RCC 7860 (cell line): ENCODE results near the gene ATE1.

ENCODE experiments used
- DNase-seq: peaks from one replicate; pipeline ENCODE4 v3.0.0-alpha.2; 2015; ENCODE audit warnings: low spot score
- FAIRE-seq: peaks from 2 replicates; lab custom pipeline; 2012; peaks lifted over from hg19 to GRCh38; lab: Jason Lieb, UNC

The ATE1 gene

DNA sequence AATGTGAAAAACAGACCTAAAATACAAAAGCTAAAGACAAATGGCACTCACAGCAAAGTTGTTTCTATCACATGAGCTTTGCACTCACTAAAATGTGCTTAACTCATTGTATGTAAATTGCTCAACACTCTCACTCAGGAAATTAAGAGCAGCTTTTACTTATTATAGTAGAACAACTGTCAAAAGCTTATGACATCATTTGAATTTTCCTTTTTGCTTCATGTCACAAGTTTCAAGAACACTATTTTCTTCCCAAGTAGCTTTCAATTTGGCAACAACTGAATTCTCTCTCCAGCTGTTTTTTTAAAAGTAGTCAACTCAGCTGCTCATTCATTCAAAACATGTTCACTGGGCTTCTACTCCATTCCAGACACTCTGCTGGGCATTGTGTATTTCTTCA lies 46.9 kb downstream of the ATE1 start:
- FAIRE-seq = no peak
- no peak for DNase-seq

DNA sequence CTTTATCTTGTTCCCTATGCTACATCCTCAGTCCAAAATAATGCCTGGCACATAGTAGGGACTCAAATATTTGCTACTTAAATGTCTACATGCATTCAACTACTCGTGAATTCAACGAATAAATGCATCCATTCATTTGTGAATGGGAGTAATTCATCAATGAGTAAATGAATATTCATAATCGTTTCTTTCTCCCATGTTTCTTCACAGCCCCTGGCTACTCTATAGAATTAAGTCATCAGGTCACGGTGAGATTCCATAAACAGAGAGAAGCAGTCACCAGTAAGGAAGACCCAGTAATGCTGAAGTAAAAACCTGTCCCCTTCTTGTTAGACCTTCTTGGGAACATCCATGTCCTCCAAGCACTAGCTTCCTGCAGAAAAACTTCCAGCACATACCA lies 48.4 kb downstream of the ATE1 start:
- DNase-seq (no peak), FAIRE-seq (no peak)

GRCh38 chr10:121873236-121873635 lies 54.6 kb downstream of the ATE1 start:
- DNase-seq = no peak
- no peak for FAIRE-seq

DNA sequence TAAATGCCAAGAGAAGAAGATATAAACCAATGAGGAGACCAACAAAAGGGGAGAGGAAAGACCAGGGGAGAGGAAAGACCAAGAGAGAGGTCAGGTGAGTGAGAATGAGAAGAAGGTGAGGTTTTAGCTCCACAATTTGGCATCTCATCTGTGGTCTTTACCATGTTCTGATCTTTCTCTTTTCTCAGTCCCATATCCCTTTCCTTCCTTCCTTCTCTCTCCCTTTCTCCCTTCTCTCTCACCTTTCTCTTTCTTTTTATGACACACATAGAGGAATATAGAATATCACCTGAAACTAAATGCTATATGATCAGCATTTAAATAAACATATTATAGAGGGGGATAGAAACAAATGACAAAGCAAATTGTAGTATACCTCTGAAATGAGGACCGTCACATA lies 57.4 kb downstream of the ATE1 start:
- DNase-seq (no peak), FAIRE-seq (no peak)

GRCh38 chr10:121865554-121865953 lies 62.3 kb downstream of the ATE1 start:
- DNase-seq (no peak), FAIRE-seq (no peak)

DNA sequence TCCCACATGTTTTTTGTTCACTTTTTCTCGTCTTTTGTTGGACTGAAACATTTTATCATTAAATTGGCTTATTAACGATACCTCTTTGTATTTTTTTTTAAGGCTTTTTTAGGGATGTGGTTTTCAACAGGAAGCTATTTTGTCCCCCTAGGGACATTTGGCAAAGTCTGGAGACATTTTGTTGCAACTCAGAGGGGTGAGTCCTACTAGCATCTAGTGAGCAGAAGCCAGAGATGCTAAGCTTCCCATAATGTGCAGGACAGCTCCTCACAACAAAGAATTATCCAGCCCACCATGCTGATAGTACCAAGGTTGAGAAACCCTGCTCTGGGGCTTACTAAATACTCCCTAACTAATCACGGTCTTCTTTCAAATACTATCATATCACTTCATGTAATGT lies 63.2 kb downstream of the ATE1 start:
- DNase-seq = no peak
- no peak for FAIRE-seq

DNA sequence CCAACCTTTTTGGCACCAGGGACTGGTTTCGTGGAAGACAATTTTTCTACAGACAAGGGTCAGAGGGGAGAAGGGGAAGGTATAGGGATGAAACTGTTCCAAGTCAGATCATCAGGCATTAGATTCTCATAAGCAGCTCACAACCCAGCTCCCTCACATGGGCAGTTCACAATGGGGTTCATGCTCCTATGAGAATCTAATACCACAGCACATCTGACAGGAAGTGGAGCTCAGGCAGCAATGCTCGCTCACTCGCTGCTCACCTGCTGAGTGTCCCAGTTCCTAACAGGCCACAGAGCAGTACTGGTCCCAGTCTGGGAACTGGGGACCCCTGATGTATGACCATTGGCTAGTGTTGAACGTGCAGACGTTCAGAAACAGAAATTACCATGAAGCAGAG lies 63.7 kb downstream of the ATE1 start:
- FAIRE-seq = no peak
- DNase-seq = no peak

DNA sequence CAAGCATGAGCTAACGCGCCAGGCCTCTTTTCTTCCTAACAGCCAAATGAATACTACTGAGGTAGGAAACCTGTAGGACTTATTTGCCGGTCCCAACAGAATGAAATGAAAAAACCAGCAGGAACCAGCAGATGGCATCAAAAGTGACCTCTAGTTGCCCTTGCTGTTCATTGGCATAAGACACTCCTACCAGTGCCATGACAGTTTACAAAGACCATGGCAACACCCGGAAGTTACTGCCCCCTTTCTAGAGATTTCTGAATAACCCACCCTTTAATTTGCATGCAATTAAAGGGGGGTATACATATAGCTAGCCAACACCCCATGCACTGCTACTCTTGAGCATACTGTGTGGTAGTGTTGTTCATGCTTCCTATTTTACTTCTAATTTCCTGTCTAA lies 65.2 kb downstream of the ATE1 start:
- DNase-seq = no peak
- no peak for FAIRE-seq

DNA sequence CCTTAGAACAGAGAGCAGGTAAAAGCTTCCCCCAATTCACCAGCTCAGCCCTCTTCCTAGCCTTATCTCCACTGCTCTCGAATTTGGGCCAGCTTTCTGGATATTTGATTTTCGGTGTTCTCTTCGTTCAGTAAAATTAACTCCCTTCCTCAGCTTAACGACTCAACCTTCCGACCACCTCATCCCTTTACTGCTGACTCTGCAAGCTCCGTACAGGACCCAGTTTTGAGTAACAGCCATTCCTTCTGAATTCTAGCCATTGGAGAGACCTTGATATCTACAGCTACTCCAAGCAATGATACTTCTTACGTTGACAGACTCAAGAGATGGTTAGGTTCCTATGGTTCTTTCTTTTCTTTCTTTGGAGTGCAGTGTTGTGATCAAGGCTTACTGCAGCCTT lies 65.8 kb downstream of the ATE1 start:
- DNase-seq (no peak), FAIRE-seq (no peak)

DNA sequence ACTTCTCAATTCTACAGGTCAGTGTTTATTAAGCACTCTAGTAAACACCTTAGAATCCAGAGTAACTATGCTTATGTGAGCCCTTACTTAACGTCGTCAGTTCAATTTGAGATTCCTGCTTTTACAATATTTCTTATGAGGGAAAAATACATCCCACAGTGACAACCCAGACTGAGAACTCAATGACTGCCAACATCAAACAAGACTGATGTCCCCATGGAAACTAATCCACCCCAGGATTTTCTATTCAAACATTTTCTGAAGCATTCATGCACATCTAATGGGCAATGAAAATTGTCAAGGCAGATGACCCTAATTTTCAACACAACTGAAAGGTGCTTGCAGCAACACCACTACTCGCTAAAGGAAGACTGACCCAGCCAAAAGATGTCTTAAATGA lies 67.0 kb downstream of the ATE1 start:
- FAIRE-seq = no peak
- no peak for DNase-seq

DNA sequence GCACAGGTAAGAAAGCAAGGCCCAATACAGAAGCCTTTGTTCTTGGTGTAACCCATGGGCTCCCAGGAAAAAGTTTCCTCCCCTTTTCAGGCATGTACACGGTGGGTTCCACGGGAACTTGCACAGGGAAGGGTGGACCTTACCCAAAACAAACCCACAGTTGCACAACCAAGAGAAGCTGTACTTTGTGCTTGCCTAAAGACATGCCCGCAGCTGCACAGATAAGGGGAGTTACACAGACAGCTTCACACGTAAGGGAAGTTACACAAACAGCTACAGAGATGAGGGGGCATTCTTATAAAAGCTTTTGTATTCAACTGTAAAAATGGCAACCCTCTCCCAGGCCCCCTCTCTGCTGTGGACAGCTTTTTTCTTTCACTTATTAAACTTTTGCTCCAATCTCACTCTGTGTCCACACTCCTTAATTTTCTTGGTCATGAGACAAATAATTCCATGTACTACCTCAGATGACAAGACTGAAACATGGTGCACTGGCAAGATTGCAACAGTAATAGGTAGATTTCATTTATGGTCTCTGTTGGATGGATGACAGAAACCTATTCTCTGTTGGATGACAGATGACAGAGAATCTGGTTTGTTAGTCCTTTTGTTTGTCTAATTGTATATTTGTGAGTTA lies 72.9 kb downstream of the ATE1 start:
- FAIRE-seq (no peak), DNase-seq (no peak)

DNA sequence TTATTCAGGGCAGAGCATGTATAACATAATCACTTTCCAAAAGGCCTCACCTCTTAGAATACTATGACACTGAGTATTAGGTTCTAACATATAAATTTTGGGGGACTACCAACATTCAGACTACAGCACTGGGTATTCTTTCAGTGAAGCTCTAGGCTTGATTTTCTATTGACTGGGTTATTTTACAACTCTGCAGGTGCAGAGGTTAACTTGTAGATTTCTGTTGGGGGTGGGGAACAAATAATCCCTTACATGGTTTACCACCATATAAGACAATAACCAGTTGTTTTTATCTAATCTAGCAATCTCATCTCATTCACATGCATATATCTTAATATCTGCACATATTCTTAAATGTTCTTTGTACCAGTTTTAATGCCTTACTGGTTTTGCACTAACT lies 73.9 kb downstream of the ATE1 start:
- FAIRE-seq = no peak

GRCh38 chr10:121851786-121852185 lies 76.0 kb downstream of the ATE1 start:
- DNase-seq = no peak
- FAIRE-seq = no peak

More for the DNA sequence above, 73.9 kb downstream of the ATE1 start:
- DNase-seq = no peak

GRCh38 chr10:121848082-121848481 lies 79.7 kb downstream of the ATE1 start:
- no peak for FAIRE-seq

GRCh38 chr10:121846555-121846954 lies 81.3 kb downstream of the ATE1 start:
- FAIRE-seq (no peak), DNase-seq (no peak)

More at GRCh38 chr10:121848082-121848481, 79.7 kb downstream of the ATE1 start:
- no peak for DNase-seq

DNA sequence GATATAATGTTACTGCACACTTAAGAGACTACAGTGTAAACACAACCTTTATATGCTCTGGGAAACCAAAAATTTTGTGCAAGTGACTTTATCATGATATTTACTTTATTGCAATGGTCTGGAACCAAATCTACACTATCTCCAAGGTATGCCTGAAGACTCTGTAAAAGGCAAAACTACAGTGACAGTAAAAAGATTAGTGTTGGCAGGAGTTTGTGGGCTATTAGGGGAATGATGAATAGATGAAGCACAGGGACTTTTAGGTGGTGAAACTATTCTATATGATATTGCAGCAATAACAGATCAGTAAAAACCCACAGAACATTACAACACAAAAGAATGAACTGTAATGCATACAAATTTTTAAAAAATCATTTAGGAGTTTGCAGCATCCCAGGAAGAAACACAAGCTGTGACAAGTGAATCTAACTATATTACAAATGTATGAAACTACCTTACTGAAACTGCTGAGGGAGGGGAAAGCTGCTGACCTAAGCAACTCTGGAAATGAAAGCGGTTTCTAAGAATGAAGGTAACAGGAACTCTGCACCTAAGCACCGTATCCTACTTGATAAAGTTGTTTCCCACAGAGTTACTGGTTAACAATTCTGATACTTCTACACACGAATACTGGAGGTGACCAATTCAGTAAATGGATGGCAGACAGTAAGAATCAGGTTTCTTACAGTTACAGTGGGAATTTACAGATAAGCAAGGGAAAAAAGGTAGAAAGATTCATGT lies 82.6 kb downstream of the ATE1 start:
- no peak for FAIRE-seq

DNA sequence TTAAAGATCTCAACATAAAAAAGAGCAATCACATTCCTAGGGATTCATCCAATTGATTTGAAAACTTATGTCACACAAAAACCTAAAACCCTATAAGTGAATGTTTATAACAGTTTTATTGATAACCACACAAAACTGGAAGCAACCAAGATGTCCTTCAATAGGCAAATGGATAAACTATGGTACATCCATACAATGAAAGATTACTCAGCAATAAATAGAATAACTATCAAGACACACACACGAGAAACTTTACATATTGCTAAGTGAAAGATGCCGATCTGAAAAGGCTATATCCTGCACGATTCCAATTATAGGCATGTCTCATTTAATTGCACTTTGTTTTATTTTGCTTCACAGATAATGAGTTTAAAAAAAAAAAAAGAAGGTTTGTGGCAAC lies 83.3 kb downstream of the ATE1 start:
- DNase-seq (no peak), FAIRE-seq (no peak)

More for the DNA sequence above, 82.6 kb downstream of the ATE1 start:
- no peak for DNase-seq

- DNase-seq (no peak), FAIRE-seq (no peak)
These were observed 84.5 kb downstream of the ATE1 start for GRCh38 chr10:121843379-121843778.

GRCh38 chr10:121841862-121842261 lies 86.0 kb downstream of the ATE1 start:
- FAIRE-seq = no peak
- no peak for DNase-seq

DNA sequence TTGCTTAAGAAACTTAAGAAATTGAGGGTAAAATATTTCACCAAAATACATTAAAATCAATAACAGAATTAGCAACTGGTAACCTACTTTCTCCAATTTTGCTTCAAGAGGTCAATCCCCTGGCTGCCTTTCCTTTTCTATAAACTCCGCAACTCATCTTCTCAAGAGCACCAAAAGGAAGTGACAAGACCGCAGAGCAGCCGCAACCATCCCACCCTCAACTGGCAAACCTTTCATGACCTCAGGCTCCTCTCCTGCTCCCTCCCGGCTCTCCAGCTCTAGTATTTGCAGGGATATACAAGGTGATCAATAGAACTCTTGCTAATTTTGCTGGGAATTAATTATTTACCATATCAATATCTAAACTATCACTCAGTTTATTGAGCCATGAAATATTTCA lies 88.9 kb downstream of the ATE1 start:
- FAIRE-seq (no peak), DNase-seq (no peak)

GRCh38 chr10:121838149-121838548 lies 89.7 kb downstream of the ATE1 start:
- FAIRE-seq = no peak
- no peak for DNase-seq

GRCh38 chr10:121836171-121836570 lies 91.7 kb downstream of the ATE1 start:
- FAIRE-seq (no peak), DNase-seq (no peak)

GRCh38 chr10:121835376-121835775 lies 92.5 kb downstream of the ATE1 start:
- no peak for FAIRE-seq
- DNase-seq = no peak
